DMS153 (cell line): ENCODE results near the gene ZNF420.
A peak's percentile ranks its signal among the peaks of the same experiment; 100 is the strongest.

Source experiments
- DNase-seq: peaks from one replicate; lab custom pipeline; 2025; lab: John Stamatoyannopoulos, UW

The ZNF420 gene

GRCh38 chr19:37148214-37148613 lies 70.0 kb downstream of the ZNF420 start:
- no peak for DNase-seq

GRCh38 chr19:37160153-37160552 lies 81.9 kb downstream of the ZNF420 start:
- no peak for DNase-seq

DNA sequence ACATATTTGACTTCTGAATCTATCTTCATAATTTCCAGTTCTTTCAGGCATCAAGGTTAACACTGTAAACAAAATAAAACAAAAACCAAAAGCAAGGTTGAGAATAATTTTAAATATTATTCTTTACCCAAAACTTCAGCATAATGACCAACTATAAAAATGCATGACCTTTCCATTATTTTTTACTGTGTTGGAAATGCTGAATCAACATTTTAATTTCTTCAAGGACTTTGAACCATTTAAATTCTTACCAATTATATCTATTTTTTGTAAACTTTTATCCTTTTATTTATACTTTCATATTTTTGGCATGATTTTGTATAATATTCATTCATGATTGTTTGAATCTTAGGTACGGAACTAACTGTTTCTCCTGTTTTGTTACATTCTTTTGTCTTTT lies 87.4 kb downstream of the ZNF420 start:
- DNase-seq: no peak

GRCh38 chr19:37172368-37173366 lies 94.4 kb downstream of the ZNF420 start, which contains the start of gene ZNF585A:
Gene ZNF585A, minus strand, starts transcription at chr19:37172695. Its CDS starts 2,785 bp downstream, at chr19:37169910.
- DNase-seq: peak; percentile 58
